SU-DHL-6 (cell line): ENCODE data around the gene TPST1.

Experiments
- CTCF ChIP-seq: fragments of 200-600 bp; sonication (generic); IDR thresholded peaks from one replicate; pipeline ENCODE4 v1.5.1; 2017; ENCODE audit warnings: antibody characterized with exemption, mild to moderate bottlenecking, low read length, moderate library complexity; ENCODE audit not compliant: insufficient read depth, poor library complexity, severe bottlenecking
- EZH2phosphoT487 ChIP-seq: fragments of 200-600 bp; sonication (generic), shearing (Covaris generic); conservative IDR thresholded peaks from 2 replicates; pipeline ENCODE4 v1.6.1; 2018; ENCODE audit warnings: mild to moderate bottlenecking, antibody characterized with exemption, low read length, moderate library complexity, mixed read lengths

GRCh38 chr7:66162622-66163021 lies 42.5 kb upstream of the TPST1 start:
- TF ChIP-seq CTCF (no peak), EZH2phosphoT487 (no peak)
